Hematopoietic multipotent progenitor cell treated with erythropoietin and hydrocortisone succinate and interleukin-3 and kit ligand, for 6 days (in vitro differentiated cells): ENCODE results near the gene TRAM2.

Experiments
- DNase-seq: peaks from one replicate; pipeline ENCODE4 v3.0.0-alpha.2; 2015

TRAM2 gene

DNA sequence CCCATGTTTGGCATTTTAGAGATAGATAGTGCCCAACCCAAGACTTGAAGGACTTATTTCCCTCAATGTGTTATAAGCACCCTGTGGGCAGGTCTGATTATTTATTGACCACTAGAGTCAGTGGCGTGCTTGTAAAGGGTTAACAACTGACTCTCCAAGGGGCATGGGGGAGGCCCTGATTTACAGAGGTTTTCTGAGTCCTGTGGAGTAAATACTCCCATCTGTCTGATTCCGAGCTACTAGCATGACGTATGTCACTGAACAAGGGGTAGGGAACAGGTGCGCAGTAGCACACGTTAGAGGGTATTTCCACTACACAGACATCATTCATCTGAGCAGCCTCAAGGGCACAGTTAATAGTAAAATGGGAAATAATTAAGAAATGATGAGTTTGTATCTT lies 17.4 kb upstream of the TRAM2 start:
- no peak for DNase-seq

DNA sequence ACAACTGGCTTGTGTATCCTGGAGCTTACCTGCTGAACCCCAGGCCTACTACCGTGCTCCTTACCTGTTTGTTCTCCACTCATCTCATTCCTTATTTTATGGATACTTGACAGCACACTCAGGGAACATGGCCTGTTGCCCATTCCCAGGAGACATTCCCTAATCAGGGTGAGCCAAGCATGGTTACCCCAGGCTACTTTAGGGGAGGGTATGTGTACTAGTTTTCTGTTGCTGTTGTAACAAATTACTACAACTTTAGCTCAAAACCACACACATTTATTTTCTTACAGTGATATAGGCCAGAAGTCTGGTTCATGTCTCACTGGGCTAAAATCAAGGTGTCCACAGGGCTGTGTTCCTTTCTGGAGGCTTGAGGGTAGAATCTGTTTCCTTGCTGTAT lies 15.0 kb upstream of the TRAM2 start:
- no peak for DNase-seq

DNA sequence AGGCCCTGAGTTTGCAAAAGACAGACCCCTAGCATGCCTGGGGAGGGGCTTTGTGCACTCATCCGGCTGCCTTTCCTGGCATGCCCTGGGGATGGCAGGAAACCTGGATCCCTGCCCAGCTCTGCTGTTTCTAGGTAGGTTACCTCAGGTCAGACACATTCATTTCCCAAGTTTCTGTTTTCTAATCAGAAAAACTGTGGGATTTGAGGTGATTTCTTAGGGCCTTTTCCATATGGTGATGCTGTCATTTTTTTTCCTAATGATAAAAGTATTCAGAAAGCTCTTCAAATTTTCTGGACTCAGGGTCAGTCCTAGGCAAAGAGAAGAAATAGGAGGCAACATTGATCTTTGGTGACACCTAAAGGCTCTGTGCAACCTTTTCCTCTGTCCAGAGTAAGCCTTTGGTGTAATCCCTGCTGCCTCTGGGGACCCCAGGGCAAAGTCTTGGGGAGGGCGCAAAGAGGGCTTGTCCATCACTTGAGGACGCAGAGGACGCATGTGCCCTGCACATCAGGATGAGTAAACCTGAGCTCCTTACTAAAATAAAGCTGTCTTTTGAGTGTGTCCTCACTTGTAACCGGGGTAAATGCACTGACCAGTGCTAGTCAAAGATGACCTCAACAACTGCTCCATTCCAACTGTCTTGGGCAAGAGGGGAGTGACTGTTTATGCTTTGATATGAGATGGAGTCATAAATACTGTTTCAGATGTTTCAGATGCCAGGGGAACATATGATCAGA lies 13.5 kb upstream of the TRAM2 start:
- DNase-seq, result peak; percentile 26

DNA sequence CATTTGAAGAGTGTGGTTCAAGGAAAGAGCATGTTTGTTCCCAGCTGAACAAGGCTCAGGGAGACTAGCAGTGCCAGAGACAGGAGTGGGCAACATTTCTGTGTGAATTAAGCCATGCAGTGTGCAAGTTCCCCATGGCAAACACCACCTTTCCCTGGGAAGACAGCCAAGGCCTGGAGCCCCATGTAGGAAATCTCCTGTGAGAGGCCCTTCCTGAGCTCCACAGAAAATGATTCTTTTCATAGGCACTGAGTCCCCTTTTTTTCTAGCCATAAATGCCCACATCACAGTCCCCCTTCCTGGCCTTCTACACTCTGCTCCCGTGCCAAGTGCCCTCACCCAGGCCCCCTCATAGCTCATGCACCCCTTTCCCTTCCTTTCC lies 11.8 kb upstream of the TRAM2 start:
- DNase-seq, result no peak

DNA sequence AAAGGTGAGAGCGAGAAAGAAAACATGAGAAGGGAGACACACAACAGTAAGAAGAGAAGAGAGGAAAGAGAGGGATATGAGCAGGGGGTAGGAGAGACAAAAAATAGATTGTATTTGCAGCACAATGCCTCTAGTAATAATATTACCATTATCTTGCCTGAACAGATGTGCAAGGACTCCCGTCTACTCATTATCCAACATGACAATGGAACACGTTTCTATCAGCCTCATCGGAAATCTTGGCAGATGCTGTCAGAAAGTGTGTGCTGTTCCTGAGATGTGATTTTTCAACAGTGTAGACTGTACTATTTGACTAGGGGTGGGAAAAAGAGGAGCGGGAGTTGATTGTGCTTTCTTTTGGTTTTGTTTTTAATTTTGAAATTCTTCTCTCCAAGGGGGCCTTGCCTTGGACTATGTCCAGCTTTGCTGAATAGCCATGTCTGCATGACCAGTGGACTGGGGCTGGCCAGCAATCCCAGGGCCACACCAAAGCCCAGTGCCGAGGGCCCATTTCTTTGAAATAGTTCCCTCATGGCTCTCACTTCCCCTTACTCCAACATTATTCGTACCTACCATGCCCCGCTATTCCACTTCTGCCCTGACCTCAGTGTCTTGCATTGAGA lies 11.3 kb upstream of the TRAM2 start:
- peak; percentile 50 for DNase-seq

DNA sequence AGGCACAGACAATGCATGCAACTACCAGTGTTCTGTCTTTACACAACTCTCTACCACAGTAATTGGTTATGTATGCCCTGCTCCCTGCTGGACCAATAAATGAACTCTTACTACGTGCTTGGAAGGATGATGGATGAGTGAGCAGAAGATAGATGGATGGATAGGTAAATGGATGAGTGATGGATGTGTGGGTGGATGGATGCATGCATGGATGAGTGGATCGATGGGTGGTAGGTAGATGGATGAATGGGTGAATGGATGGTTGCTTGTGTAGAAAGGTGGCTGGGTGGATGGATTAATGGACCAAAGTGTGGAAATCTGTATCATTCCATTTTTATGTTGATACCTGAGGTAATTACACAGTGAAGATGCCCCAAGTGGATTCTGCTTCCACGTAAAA lies 10.1 kb upstream of the TRAM2 start:
- no peak for DNase-seq

DNA sequence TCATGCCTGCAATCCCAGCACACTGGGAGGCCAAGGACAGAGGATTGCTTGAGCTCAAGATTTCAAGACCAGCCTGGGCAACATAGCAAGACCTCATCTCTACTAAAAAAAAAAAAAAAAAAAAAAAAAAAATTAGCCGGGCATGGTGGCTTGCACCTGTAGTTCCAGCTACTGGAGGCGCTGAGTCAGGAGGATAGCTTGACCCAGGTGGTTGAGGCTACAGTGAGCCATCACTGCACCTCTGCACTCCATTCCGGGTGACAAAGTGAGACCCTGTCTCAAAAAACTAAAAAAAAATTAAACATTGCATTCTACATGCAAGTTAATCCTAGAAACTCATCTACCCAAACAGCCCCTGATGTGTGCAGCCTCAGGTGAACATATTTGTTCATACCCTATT lies 7.3 kb upstream of the TRAM2 start:
- DNase-seq, result no peak

DNA sequence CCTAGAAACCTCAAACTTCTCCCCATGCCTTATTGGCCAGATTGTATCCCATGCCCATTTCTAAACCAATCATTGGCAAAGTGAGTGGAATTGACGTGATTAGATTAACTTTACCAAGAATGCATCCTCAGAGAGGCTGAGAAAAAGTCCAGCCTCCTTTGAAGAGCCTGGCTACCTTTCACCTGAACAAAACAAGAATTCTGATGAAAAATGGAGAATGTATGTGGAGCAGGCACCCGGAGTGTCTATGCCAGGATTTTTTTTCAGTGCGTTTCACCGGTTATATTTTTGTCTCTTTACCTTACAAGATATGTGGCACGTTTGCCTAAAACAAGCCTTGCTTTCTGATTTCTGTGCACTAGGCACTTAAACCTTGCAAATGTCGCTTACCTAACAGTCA lies 6.1 kb upstream of the TRAM2 start:
- no peak for DNase-seq

DNA sequence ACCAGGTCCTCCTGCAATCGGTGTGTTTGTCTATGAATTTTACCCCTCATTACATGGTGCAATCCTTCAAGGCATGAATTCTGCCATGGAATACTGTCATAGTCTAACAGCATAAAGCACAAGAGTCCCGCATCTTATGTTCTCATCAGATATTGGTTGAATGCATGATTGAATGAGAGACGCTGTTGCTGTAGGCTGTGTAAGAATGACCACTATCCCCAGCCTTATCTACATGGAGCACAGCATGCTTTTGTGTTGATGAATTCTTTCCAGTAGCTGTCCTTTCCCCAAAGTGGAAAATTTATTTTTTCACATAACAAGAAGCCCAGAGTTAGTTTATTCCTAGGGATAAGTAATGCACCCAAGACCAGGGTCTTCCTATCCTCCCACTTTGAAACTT lies 5.6 kb upstream of the TRAM2 start:
- DNase-seq, result no peak

DNA sequence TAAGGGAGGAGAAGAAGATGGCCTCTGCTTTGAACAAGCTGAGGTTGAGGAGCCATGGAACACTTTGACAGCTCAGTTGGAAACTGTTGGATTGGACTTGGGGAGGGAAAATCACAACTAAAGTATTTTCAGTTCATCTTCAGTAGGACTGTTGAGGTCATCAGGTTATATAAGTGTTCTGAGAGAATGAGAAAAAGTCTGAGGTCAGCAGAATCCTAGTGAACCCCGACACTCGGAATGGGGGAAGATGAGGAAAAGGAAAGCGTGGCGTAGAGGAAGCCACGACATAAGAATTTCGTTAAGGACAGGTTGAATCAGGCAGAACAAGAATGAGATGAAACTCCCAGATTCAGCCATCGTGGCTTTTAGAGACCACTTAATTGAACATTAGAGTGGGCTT lies 4.0 kb upstream of the TRAM2 start:
- DNase-seq, result no peak

DNA sequence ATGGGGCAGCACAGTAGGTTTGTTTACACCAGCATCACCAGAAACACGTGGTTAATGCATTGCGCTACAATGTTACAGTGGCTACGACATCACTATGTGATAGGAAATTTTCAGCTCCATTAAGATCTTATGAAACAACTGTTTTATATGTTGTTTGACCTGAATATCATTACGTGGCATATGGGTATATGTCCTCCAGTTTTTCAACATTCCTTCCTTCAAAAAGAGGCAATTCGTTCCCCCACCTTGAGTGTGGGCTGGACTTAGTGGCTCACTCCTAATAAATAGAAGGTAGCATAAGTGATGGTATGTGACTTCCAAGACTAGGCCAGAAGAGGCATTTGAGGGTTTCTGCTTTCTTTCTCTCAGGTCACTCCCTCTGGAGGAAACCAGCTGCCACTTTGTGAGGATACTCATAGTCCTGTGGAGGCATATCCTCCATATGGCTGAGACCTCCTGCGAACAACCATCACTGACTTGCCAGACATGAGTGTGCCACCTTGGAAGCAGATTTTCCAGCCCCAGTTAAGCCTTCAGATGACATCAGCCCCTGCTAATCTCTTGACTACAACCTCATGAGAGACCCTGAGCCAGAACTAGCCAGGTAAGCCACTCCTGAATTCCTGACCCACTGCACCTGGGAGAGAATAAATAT lies 2.3 kb upstream of the TRAM2 start:
- no peak for DNase-seq

DNA sequence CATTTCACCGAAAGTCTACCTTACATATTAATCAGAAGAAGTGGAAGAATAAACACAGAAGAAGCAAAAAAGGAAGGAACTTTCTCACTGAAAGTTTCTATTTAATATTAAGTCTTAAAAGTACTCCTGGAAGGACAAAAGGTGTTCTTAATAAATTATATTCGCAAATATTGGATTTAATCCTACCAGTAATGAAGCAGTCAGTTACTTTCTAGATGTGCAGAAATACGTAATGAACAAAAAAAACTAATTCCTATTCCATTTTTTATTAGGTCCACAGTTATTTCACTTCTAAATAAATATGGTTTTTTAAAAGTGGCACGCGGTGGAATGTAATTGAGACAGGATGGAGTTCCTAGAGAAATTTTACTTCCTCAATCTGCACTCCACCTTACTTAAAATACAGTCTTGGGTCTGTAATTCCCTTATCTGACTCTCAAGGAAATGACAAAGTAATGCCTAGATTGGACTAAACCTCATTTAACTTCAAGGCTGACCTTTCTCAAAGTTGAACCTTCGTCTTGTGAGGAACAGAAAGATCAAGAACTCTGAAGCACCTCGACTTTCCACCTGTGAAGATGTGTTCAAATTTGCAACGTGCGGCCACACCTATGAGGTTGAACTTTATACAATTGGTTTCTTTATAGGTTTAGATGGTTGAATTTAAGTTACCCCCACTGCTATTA lies 1.1 kb upstream of the TRAM2 start:
- DNase-seq, result peak; percentile 56

DNA sequence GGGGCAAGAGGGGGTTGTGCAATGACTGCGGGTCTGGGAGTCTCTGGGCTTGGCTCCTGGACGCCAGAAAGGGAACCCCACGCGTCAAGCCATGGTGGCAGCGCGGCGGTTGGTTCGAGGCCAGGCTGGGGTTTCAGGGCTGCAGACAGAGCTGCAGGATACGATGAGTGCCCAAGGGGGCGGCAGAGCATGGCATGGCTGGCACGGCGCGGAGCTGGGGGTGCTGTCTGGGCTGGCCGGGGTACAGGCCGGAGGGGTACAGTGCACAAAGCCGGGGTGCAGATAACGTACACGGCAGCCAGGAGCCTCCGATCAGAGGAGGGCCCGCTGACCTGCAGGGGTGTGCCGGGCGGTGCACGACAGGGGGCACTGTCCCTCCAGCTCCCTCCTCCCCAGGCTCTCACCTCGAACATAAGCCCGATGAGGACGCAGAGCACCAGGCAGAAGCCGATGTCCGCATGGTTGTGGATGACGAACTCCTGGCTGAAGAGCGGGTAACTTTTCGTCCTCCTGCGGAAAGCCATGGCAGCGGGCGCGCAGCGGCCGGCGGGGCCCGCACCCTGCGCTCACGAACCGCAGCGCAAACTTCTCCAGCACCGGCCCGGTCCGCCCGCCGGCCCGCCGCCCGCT lies 353 bp downstream of the TRAM2 start:
- peak; percentile 90 for DNase-seq

DNA sequence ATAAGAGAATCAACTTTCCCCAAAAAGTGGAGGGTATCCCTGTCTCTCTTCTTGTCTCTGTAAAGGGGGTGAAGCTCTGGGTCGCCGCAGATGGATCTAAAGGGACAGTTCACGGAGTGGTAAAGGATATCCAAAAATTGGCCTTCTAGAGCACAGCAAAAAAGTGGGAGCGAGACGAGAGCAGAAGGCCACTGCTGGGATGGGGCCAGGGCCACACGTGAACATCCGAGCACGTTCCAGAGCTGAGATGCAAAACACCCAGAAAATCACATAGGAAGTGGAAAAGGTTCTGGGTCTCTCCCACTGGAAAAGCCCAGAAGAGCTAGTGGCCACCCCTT lies 837 bp downstream of the TRAM2 start:
- no peak for DNase-seq

DNA sequence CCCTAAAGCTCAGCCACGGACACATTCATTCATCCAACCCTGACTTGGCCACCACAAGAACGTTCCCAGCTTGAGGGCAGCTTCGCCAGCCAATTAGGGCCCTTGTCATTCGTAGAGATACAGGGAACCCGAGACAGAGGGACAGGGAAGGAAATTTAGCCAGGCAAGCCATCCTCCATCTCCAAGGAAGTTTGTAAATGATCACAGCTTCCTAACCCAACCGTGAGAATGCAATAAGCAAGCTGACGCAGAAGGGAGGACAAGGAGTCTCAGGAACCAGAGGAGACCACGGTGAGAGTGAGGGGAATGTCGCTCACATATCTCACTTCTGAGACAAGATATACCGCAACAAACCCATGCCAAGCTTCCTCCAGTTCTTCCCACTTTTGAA lies 1.4 kb downstream of the TRAM2 start:
- peak; percentile 15 for DNase-seq

DNA sequence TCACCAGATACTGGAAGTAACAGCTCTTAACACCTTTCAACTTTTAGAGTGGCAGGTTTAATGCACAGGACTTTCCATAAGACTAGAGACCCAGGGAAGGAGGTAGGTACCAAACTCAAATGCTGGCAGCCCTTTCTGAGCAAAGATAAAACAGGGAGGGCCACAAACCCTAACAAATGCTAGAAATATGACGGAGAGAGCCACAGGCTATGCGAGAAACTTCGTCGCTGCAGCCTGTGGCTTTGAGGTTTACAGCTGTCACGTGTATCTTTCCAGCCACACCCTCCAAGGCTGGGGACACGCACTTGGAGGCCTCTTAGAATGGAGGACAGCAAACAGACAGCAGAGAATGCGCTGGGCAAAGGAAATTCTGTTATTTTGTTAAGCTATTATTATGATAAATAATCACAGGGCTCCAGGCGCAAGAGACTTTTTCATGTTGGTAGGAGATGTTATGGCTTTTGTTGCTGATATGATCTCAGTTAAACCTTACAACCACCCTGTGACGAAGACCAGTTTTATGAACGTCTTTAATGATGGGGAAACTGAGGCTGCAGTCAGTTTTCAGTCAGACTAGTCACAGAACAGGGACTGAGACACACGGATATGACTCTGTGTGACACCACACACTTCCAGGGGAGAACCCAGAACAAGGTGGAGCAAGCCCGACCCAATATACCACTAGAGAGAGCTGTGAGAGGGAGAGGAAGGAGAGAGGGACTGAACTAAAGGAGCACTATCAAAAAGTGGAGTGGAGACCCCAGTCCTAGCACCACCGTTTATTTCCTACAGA lies 2.0 kb downstream of the TRAM2 start:
- peak; percentile 94 for DNase-seq

DNA sequence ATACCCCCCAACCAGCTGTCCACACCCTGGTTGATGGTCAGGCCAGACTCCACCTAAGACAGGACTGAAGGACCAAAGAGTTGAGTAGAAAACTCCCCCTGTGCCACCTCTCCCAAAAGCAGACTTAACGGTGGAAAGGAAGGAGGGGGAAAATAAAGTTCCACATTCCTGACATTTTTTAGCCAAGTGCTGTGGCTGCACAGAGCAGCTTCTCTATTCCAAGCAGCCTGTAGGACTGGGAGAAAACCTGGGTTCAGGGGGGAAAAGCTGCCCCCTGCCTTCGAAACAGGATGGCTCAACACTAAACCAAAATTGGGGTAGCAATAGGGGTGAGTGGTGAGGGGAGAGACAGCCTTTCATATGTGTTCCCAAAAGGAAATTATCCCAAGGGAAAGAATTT lies 3.6 kb downstream of the TRAM2 start:
- no peak for DNase-seq

DNA sequence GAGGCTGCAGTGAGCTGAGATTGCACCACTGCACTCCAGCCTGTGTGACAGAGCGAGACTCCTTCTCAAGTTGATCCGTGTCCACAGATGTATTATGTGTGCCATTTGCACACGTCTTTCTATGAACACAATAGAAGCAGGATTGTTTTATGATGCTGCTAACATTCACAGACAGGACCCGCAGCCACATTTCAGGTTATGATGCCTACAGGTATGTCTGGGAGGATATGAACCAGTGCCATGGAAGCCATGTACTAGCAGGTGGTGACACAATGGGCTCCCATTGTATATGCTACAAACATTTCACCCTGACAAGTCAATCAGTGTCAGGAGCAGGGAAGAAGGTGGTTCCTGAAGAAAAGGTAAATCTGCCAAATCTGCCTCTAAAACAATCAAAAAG lies 4.3 kb downstream of the TRAM2 start:
- no peak for DNase-seq

DNA sequence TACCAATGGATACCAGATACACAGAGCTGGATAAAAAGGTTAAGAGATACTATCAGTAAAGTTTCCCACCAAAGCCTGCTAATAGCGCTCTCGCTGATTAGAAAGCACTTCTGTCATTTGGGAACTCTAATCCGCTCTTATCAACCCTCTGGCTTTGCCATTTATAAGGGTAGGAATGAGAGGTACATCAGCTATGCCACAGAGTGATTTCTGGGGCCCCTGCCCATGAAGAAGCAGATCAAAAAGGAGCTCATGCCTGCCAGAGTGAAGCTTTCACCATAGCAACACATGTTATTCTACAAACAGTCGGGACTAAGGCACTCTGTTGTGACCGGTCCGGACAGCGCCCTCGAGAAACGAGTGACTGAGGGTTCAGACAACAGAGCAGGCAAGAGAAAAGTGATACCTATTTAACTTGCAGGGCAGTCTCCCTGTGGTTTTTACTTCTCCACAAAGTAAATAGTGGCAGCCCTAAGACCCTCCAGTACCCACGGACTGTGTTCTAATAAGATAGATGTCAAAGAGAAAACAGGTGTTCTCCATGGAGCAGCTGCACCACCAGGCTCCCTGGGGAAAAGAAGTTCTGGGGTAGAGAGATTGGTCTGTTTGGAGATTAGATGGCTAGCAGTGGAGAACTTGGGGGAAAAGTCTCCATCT lies 5.6 kb downstream of the TRAM2 start:
- DNase-seq, result no peak

DNA sequence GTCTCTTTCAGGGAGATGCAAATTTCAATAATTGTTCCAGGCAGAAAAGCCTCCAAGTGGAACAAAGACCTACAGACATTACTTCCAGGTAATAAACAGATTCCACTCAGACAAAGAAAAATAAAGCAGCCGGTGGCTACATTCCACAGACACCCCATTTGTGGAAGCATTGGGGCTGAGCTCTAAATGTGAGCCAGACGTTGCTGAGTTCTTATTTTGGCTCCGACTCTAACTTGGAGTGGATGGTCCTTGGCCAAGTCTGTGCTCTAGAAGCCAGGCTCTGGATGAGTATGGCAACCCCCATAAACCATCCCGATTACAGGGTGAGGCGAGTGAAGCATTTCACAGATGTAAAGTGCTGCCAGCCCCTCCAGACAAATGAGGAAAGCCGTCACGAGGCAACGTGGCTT lies 6.6 kb downstream of the TRAM2 start:
- no peak for DNase-seq

DNA sequence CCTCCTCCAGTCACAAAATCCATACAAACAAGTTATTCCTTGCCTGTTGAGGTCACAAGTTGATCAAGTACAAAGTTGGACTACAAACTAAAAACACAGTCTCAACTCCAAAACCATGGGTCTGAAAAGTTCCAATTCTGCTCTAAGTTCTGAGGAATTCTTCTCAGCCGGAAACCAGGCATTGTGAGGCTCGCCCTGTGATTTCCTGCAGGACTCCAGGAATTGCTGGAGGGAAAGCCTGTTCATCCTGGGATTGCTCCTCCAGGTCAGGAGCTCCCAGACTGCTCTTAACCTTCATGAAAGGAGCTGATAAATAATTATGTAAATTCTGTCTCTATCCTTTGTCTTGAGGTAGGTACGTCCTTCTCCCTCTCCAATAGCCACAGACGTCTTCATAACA lies 8.5 kb downstream of the TRAM2 start:
- no peak for DNase-seq

DNA sequence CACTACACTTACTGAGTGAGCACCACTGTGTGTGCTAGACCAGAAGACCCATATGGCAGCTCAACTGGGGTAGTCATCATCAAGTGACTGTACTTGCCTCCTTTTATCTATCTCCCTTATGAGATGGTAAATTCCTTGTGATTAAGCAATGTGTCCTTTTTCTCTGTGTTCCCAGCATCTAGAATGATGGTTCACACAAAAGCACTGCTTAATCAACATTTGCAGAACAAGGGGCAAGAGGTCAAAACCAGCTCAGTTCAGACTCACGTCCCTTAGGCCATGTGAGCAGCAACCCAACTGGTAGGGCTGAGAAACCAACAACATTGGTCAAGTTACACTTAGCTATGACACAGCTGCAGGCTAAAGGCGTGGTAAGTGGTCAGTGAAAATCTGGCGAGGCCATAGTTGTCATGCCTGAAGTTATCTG lies 10.0 kb downstream of the TRAM2 start:
- no peak for DNase-seq
